K562 (cell line): ENCODE measurements around the gene AIFM1. TPM values are rescaled to one million over a fixed set of nuclear protein-coding genes. Genes with fewer than 3 reads are reported as not detected.
A peak's percentile ranks its signal among the peaks of the same experiment; 100 is the strongest.

Experiments used
- ATAC-seq: fragments of 200-7000 bp; cut with Tn5 transposase; 3 replicates; pipeline ENCODE4 v1.9.1; 2020; ENCODE audit warnings: moderate library complexity
- BruUV-seq: library from RNA; stranded (reverse); fragments of 400-500 nt; replicated peaks from 2 replicates; lab custom pipeline; 2021; lab: Mats Ljungman, UMichigan
- CTCF ChIA-PET: fragments of 300-600 bp; formaldehyde crosslinking; extraction: SDS; loops from one replicate; lab custom pipeline; 2021; ENCODE audit warnings: low intra/inter-chr PET ratio; lab: Yijun Ruan, JAX
- POLR2A ChIA-PET: fragments of 300-600, 350-650 bp; sonication (Branson Sonifier 250); formaldehyde crosslinking; extraction: SDS; loops from one replicate; lab custom pipeline; 2021; ENCODE audit warnings: antibody characterized with exemption, inconsistent platforms; lab: Yijun Ruan, JAX
- DNase-seq, 4 experiments: peaks; one replicate each; pipeline versions ENCODE4 v3.0.0 to v3.0.0-alpha.2; 2011 to 2018; ENCODE audit warnings: low spot score in 3 of 4, mixed read lengths in 3 of 4; ENCODE audit errors: extremely low read depth in 1 of 4
- FAIRE-seq: peaks from 2 replicates; lab custom pipeline; 2011; peaks lifted over from hg19 to GRCh38; lab: Jason Lieb, UNC
- H2AFZ ChIP-seq: 2 replicates; pipeline ENCODE4 v1.6.0; 2011; ENCODE audit warnings: low read depth, low read length, control low read depth, inconsistent platforms
- H3K27ac ChIP-seq: fragments of 200-600 bp; 3 replicates; pipeline ENCODE4 v1.8.0; 2011; ENCODE audit warnings: low read depth, mild to moderate bottlenecking, control low read depth, inconsistent platforms, low read length, moderate library complexity, mixed read lengths; ENCODE audit errors: extremely low read depth
- H3K27me3 ChIP-seq, 2 experiments: fragments of 300-600 bp in 1 of 2; 2 replicates in 1 of 2; 3 replicates in 1 of 2; pipeline versions ENCODE4 v1.6.0 to v1.8.0; 2011; ENCODE audit warnings: inconsistent platforms in 2 of 2, low read length in 2 of 2, mild to moderate bottlenecking in 1 of 2, mixed read lengths in 1 of 2, moderate library complexity in 1 of 2; ENCODE audit not compliant: control insufficient read depth in 2 of 2, insufficient read depth in 2 of 2
- H3K36me3 ChIP-seq: fragments of 300-600 bp; 3 replicates; pipeline ENCODE4 v1.8.0; 2011; ENCODE audit warnings: mild to moderate bottlenecking, low read length, inconsistent platforms; ENCODE audit not compliant: control insufficient read depth, insufficient read depth
- H3K4me1 ChIP-seq, 2 experiments: fragments of 200-600 bp in 1 of 2; replicated peaks in 1 of 2; 2 replicates in 1 of 2; 3 replicates in 1 of 2; pipeline versions ENCODE4 v1.5.1 to v1.8.0; 2011; ENCODE audit warnings: inconsistent platforms in 2 of 2, low read length in 2 of 2, mild to moderate bottlenecking in 1 of 2, mixed read lengths in 1 of 2, moderate library complexity in 1 of 2; ENCODE audit not compliant: control insufficient read depth in 2 of 2, insufficient read depth in 2 of 2
- H3K4me2 ChIP-seq: 2 replicates; pipeline ENCODE4 v1.6.1; 2011; ENCODE audit warnings: low read length, control low read depth, inconsistent platforms, mixed read lengths; ENCODE audit not compliant: insufficient read depth
- H3K4me3 ChIP-seq: fragments of 200-600 bp; sonication (generic), shearing (Covaris generic); 2 replicates; pipeline ENCODE4 v1.5.1; 2016; ENCODE audit warnings: control low read depth, inconsistent platforms
- H3K79me2 ChIP-seq: fragments of 200-600 bp; 3 replicates; pipeline ENCODE4 v1.8.0; 2011; ENCODE audit warnings: low read length, inconsistent platforms; ENCODE audit not compliant: control insufficient read depth, insufficient read depth
- H3K9ac ChIP-seq, 2 experiments: 2 replicates each; pipeline versions ENCODE4 v1.6.0 to v1.6.1; 2011; ENCODE audit warnings: low read depth in 2 of 2, low read length in 2 of 2, control low read depth in 1 of 2, inconsistent platforms in 1 of 2, mild to moderate bottlenecking in 1 of 2, mixed read lengths in 1 of 2; ENCODE audit not compliant: insufficient read depth in 1 of 2
- H3K9me1 ChIP-seq: one replicate; pipeline ENCODE4 v1.6.0; 2011; ENCODE audit warnings: inconsistent platforms, mild to moderate bottlenecking, low read length, moderate library complexity; ENCODE audit not compliant: control insufficient read depth, insufficient read depth
- H3K9me3 ChIP-seq: replicated peaks from 2 replicates; pipeline ENCODE4 v1.5.1; 2011; ENCODE audit warnings: low read depth, low read length, inconsistent platforms; ENCODE audit not compliant: control insufficient read depth, insufficient read depth
- H4K20me1 ChIP-seq: replicated peaks from 2 replicates; pipeline ENCODE4 v1.6.1; 2011; ENCODE audit warnings: low read length, inconsistent platforms, mixed read lengths; ENCODE audit not compliant: control insufficient read depth, insufficient read depth
- BHLHE40 ChIP-seq: IDR thresholded peaks from 2 replicates; pipeline ENCODE4 v1.6.1; 2011; ENCODE audit warnings: low read length, improper control_type of control experiment
- CBX3 ChIP-seq, 2 experiments: IDR thresholded peaks; 1 replicate in 1 of 2; 2 replicates in 1 of 2; pipeline ENCODE4 v1.6.1; 2012; ENCODE audit warnings: inconsistent platforms in 2 of 2, low read length in 2 of 2, borderline replicate concordance in 1 of 2, control low read depth in 1 of 2
- ELK1 ChIP-seq: sonication (generic); formaldehyde crosslinking; IDR thresholded peaks from 2 replicates; pipeline ENCODE4 v1.8.1; 2022; ENCODE audit warnings: missing genetic modification reagents
- ETV5 ChIP-seq: sonication (generic); formaldehyde crosslinking; IDR thresholded peaks from 2 replicates; pipeline ENCODE4 v1.4.0; 2020; ENCODE audit warnings: low read depth, mild to moderate bottlenecking, missing genetic modification reagents
- FOXJ2 ChIP-seq: fragments of 200-800 bp; sonication (Bioruptor generic); IDR thresholded peaks from 2 replicates; pipeline ENCODE4 v1.6.1; 2016; ENCODE audit warnings: missing genetic modification characterization, missing compliant biosample characterization
- HBP1 ChIP-seq: fragments of 450-650 bp; formaldehyde crosslinking; IDR thresholded peaks from 2 replicates; pipeline ENCODE4 v1.4.0; 2022; ENCODE audit warnings: missing genetic modification characterization
- NFRKB ChIP-seq: fragments of 450-650 bp; IDR thresholded peaks from 2 replicates; pipeline ENCODE4 v1.6.1; 2016; ENCODE audit warnings: low read depth
- SAFB ChIP-seq: fragments of 200-400 bp; formaldehyde crosslinking; IDR thresholded peaks from 2 replicates; pipeline ENCODE4 v1.6.1; 2017; ENCODE audit warnings: low read depth, low read length, borderline replicate concordance
- ZNF384 ChIP-seq: IDR thresholded peaks from 2 replicates; pipeline ENCODE4 v1.6.1; 2012; ENCODE audit warnings: low read depth, low read length, improper control_type of control experiment
- ZNF583 ChIP-seq: fragments of 250-450 bp; sonication (Bioruptor Pico); IDR thresholded peaks from 2 replicates; pipeline ENCODE4 v1.4.0; 2020
- ZNF592 ChIP-seq: fragments of 450-650 bp; IDR thresholded peaks from 2 replicates; pipeline ENCODE4 v1.6.1; 2017; ENCODE audit warnings: antibody characterized with exemption, mild to moderate bottlenecking
- WGBS: fragments of 100-300 bp; shearing (Covaris generic); methylation state at CpG from one replicate; pipeline ENCODE4 v1.1.6; 2016; ENCODE audit warnings: low coverage, mixed read lengths; ENCODE audit not compliant: insufficient coverage; ENCODE audit errors: missing lambda C conversion rate; 5-methylcytosine and 5-hydroxymethylcytosine counted together
- in situ Hi-C: fragments of 300-500 bp; cut with MboI; formaldehyde crosslinking; loops from 4 replicates; pipeline ENCODE4 v1.15.0; 2018; ENCODE audit warnings: inconsistent platforms, mixed read lengths
- intact Hi-C: fragments of 100-400 bp; cut with micrococcal nuclease; formaldehyde crosslinking; loops from 2 replicates; pipeline ENCODE4 v1.14.2; 2022
- polyA plus RNA-seq, 8 experiments: library from polyadenylated mRNA; depleted of rRNA in 4 of 8; stranded (reverse) in 5 of 8; unstranded in 3 of 8; fragments of >200 nt; fragmentation: Nextera tagmentation in 2 of 8; fragmentation: Illumina TruSeq in 1 of 8; extraction: Ambion mirVana in 2 of 8; extraction: Trizol in 1 of 8; gene quantifications; 2 replicates each; pipeline versions ENCODE4 v1.2.1 to v1.2.3, GENCODE V29; 2011 to 2014; ENCODE audit warnings: inconsistent platforms in 1 of 8, missing spikeins in 1 of 8
- total RNA-seq, 7 experiments: library from RNA; depleted of rRNA in 6 of 7; stranded (reverse); fragments of >200 nt in 6 of 7; fragmentation: Illumina TruSeq in 2 of 7; extraction: Trizol in 2 of 7; gene quantifications; 2 replicates each; pipeline versions ENCODE4 v1.2.1 to v1.2.3, GENCODE V29; 2011 to 2021; ENCODE audit warnings: low replicate concordance in 1 of 7

The AIFM1 gene
- total and polyA plus RNA-seq, 9 of the 15 experiments (the other 6 are each of a cell fraction or from before 2014, with no cell fraction given): 51.0 to 117 (median 91.2) TPM

GRCh38 chrX:130165181-130165702 is 399 bp downstream of the AIFM1 start:
- H4K20me1 ChIP-seq: no peaks in the 10 kb centered on the region
- peak; percentile 35 for FAIRE-seq
- peak overlapping the region; percentile 97 for H2AFZ ChIP-seq
- no peaks in the 10 kb centered on the region for H3K9me1 ChIP-seq
- ChIA-PET POLR2A (interaction anchor here (0.6 to 2.9 kb wide), 11 partner anchors 8 to 91 kb away, joined by 3 to 12 read pairs (median 4); no protein-coding TSS in a partner anchor), CTCF (no interaction called here)
- H3K27me3 ChIP-seq: no peaks in the 10 kb centered on the region
- TSS peak; percentile 77 for BruUV-seq
- peaks cover 16% of the 10 kb centered on the region; the same call in 2 of the 3 replicates for H3K36me3 ChIP-seq
- in situ Hi-C loops (no loop called here), intact Hi-C loops (loop anchor here (1.0 to 5.0 kb wide), 2 partner anchors 8 to 53 kb away; partner anchors contain the start of gene ELF4)
- H3K27ac ChIP-seq: peak overlapping the region; percentile 98
- ATAC-seq: peak; percentile 51; the same call in 2 of the 3 replicates
- peaks cover 46% of the 10 kb centered on the region for H3K79me2 ChIP-seq
- H3K4me1 ChIP-seq: peaks cover 8 to 23% of the 10 kb centered on the region in 2 experiments; a peak in 3 of 5 replicates
- no peaks in the 10 kb centered on the region for H3K9me3 ChIP-seq
- H3K4me2 ChIP-seq: peak overlapping the region; percentile 96
- peak overlapping the region; percentile 68 for H3K4me3 ChIP-seq
- peak overlapping the region; percentile 92 to 99 for H3K9ac ChIP-seq
- 1% methylated on average over 23 of the region's 32 CpGs for WGBS
- peak in 2 of 4 experiments; percentile 24 to 25 for DNase-seq
- no peak for TF ChIP-seq ETV5 (CRISPR knock-in tag)
- peak; percentile 62 for TF ChIP-seq BHLHE40
- 0 out of 2 replicates have a peak, but pooled peaks have one; percentile 19 for TF ChIP-seq SAFB
- 0 out of 2 replicates have a peak, but pooled peaks have one; percentile 24 for TF ChIP-seq FOXJ2 (tag)
- TF ChIP-seq ZNF592: peak; percentile 43; the same call in 1 of the 2 replicates
- no peak for TF ChIP-seq ZNF384
- no peak for TF ChIP-seq ELK1
- TF ChIP-seq ZNF583 (CRISPR knock-in tag): no peak
- no peak for TF ChIP-seq HBP1 (CRISPR knock-in tag)
- TF ChIP-seq CBX3 (IDR thresholded peaks at IDR 0.05; ENCODE audit: borderline replicate concordance in 1 of 2, low read length in 2 of 2): no peak
- peak; percentile 34; the same call in 1 of the 2 replicates for TF ChIP-seq NFRKB
